ENCODE results near the gene PIGS. TPM values are rescaled to one million over a fixed set of nuclear protein-coding genes. Genes with fewer than 3 reads are reported as not detected.

PIGS gene
- total and polyA plus RNA-seq, 2 of the 4 experiments (the other 2 are of a cell fraction) = 28.7 to 78.9 TPM

- TF ChIP-seq, protein P1, sequence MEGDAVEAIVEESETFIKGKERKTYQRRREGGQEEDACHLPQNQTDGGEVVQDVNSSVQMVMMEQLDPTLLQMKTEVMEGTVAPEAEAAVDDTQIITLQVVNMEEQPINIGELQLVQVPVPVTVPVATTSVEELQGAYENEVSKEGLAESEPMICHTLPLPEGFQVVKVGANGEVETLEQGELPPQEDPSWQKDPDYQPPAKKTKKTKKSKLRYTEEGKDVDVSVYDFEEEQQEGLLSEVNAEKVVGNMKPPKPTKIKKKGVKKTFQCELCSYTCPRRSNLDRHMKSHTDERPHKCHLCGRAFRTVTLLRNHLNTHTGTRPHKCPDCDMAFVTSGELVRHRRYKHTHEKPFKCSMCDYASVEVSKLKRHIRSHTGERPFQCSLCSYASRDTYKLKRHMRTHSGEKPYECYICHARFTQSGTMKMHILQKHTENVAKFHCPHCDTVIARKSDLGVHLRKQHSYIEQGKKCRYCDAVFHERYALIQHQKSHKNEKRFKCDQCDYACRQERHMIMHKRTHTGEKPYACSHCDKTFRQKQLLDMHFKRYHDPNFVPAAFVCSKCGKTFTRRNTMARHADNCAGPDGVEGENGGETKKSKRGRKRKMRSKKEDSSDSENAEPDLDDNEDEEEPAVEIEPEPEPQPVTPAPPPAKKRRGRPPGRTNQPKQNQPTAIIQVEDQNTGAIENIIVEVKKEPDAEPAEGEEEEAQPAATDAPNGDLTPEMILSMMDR (conservative IDR thresholded peaks at IDR 0.05; ENCODE audit: low read depth, low read length) = no peak
- TF ChIP-seq CEBPB (IDR thresholded peaks at IDR 0.05; ENCODE audit: low read depth, low read length) (no peak), POLR2A (IDR thresholded peaks at IDR 0.05; ENCODE audit: low read depth, low read length) (no peak), CHD1 (IDR thresholded peaks at IDR 0.05; ENCODE audit: low read depth, low read length) (0 out of 2 replicates have a peak, but pooled peaks have one; percentile 1)
Measured at GRCh38 chr17:28570716-28571360, 486 bp downstream of the PIGS start (continued).

DNA sequence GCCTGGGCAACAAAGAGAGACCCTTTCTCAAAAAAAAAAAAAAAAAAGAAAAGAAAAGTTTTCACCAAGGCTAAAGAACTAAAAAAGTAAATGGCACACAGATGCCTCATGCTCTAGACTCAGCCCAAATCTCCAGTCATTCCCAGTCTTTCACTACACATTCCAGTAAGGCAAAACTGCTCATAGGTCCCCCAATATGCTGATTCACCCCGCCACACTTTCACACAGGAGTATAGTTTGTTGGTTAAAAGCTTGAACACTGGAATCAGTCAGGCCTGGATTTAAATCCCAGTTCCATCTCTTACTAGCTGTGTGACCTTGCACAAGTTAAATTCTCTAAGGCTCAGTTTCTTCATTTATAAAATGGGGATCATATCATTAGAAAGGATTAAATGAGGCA lies 1.9 kb downstream of the PIGS start:
- H3K4me1 ChIP-seq (ENCODE audit: control insufficient read depth, insufficient read depth, low read length) = no peaks in the 10 kb centered on the region
- ChIA-PET CTCF (no interaction called here), POLR2A (ENCODE audit: unreplicated experiment) (no interaction called here)
- H4K20me1 ChIP-seq (ENCODE audit: insufficient read depth, low read length) = peaks cover 5% of the 10 kb centered on the region; the same call in 1 of the 2 replicates
- H4K5ac ChIP-seq (ENCODE audit: low read depth, low read length) = no peak overlapping the region
- no peak overlapping the region for H3K18ac ChIP-seq (ENCODE audit: low read depth, low read length)
- no peak overlapping the region for H3K14ac ChIP-seq (replicated peaks; ENCODE audit: low read depth, low read length)
- no peak overlapping the region for H3K4me2 ChIP-seq (ENCODE audit: low read depth, low read length)
- H4K8ac ChIP-seq (ENCODE audit: low read depth in 2 of 2, low read length in 2 of 2) = no peak overlapping the region
- H3K36me3 ChIP-seq (ENCODE audit: control insufficient read depth, insufficient read depth, low read length) = peaks cover 14% of the 10 kb centered on the region
- no TSS peak for BruUV-seq (replicated peaks)
- dilution Hi-C loops (cut with HindIII; ENCODE audit: low sequenced_read_pairs, unreplicated experiment) = no loop called here
- 0 out of 2 replicates have a peak, but pooled peaks cover 4% of the 10 kb centered on the region for H3K9me1 ChIP-seq (ENCODE audit: insufficient read depth, low read length)
- no peak overlapping the region for H3K27ac ChIP-seq (ENCODE audit: insufficient read depth, low read length)
- no CpG with 5 or more reads among the region's 1 CpG for WGBS, 2 experiments (ENCODE audit: extremely low coverage in 2 of 2, insufficient read length in 1 of 2)
- no peak overlapping the region for H3K4ac ChIP-seq (ENCODE audit: low read depth, low read length)
- no peak overlapping the region for H2BK5ac ChIP-seq (ENCODE audit: low read depth, low read length, poor library complexity, severe bottlenecking)
- H3K27me3 ChIP-seq (ENCODE audit: control insufficient read depth, insufficient read depth, low read length) = no peaks in the 10 kb centered on the region
- H2BK20ac ChIP-seq (ENCODE audit: low read depth, low read length) = no peak overlapping the region
- in situ Hi-C loops (cut with MboI; ENCODE audit: low sequenced_read_pairs) = no loop called here
- H3K9ac ChIP-seq (ENCODE audit: low read depth, low read length) = no peak overlapping the region
- H2AFZ ChIP-seq (replicated peaks; ENCODE audit: low read length, poor library complexity) = no peak overlapping the region
- intact Hi-C loops (cut with micrococcal nuclease) = no loop called here
- H3K4me3 ChIP-seq (ENCODE audit: insufficient read depth, low read depth, low read length) = no peak overlapping the region
- no peak overlapping the region for H3K23ac ChIP-seq (ENCODE audit: low read depth, low read length)
- H2AK5ac ChIP-seq (ENCODE audit: low read depth, low read length) = no peak overlapping the region
- no peak overlapping the region for H2BK120ac ChIP-seq (ENCODE audit: low read depth, low read length)
- no peak overlapping the region for H3K56ac ChIP-seq (ENCODE audit: extremely low read depth, insufficient read depth, low read length)
- H2BK15ac ChIP-seq (ENCODE audit: low read depth, low read length) = no peak overlapping the region
- H4K91ac ChIP-seq (ENCODE audit: insufficient read depth, low read depth, low read length) = no peak overlapping the region
- DNase-seq (no peak), ATAC-seq (ENCODE audit: low read depth) (no peak)
- peaks cover 16 to 36% of the 10 kb centered on the region in 2 experiments for H3K79me1 ChIP-seq (ENCODE audit: low read depth in 1 of 2, low read length in 2 of 2)
- no peak overlapping the region for H2AK9ac ChIP-seq (replicated peaks; ENCODE audit: low read depth, low read length, poor library complexity)
- H3K9me3 ChIP-seq (ENCODE audit: control insufficient read depth, insufficient read depth, low read length) = no peaks in the 10 kb centered on the region
- TF ChIP-seq MAFK (IDR thresholded peaks at IDR 0.05; ENCODE audit: low read depth, low read length) = no peak
- no peak for TF ChIP-seq BHLHE40 (IDR thresholded peaks at IDR 0.05; ENCODE audit: low read depth, low read length)
- TF ChIP-seq, protein P2, sequence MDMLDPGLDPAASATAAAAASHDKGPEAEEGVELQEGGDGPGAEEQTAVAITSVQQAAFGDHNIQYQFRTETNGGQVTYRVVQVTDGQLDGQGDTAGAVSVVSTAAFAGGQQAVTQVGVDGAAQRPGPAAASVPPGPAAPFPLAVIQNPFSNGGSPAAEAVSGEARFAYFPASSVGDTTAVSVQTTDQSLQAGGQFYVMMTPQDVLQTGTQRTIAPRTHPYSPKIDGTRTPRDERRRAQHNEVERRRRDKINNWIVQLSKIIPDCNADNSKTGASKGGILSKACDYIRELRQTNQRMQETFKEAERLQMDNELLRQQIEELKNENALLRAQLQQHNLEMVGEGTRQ (IDR thresholded peaks at IDR 0.05; ENCODE audit: low read depth, low read length) = no peak
- TF ChIP-seq RCOR1 (IDR thresholded peaks at IDR 0.05; ENCODE audit: insufficient replicate concordance, low read length) = no peak
- TF ChIP-seq FOS (IDR thresholded peaks at IDR 0.05; ENCODE audit: low read depth, low read length) = no peak
- TF ChIP-seq, protein P1 (conservative IDR thresholded peaks at IDR 0.05; ENCODE audit: low read depth, low read length) = no peak
- TF ChIP-seq, protein P3, sequence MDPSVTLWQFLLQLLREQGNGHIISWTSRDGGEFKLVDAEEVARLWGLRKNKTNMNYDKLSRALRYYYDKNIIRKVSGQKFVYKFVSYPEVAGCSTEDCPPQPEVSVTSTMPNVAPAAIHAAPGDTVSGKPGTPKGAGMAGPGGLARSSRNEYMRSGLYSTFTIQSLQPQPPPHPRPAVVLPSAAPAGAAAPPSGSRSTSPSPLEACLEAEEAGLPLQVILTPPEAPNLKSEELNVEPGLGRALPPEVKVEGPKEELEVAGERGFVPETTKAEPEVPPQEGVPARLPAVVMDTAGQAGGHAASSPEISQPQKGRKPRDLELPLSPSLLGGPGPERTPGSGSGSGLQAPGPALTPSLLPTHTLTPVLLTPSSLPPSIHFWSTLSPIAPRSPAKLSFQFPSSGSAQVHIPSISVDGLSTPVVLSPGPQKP (IDR thresholded peaks at IDR 0.05; ENCODE audit: borderline replicate concordance, low read depth, low read length) = no peak
- TF ChIP-seq POLR2A (IDR thresholded peaks at IDR 0.05; ENCODE audit: low read depth, low read length) = no peak

All from IMR-90 (cell line).